ENCODE measurements around the gene WDFY3. TPM values are rescaled to one million over a fixed set of nuclear protein-coding genes. Genes with fewer than 3 reads are reported as not detected.
A peak's percentile ranks its signal among the peaks of the same experiment; 100 is the strongest.

Gene WDFY3
- total and polyA plus RNA-seq, 2 experiments from 2014 or later = 8.0 to 89.0 TPM

- TF ChIP-seq CREB1 (CRISPR knock-in tag; IDR thresholded peaks at IDR 0.05; ENCODE audit: low read depth) = no peak
- TF ChIP-seq ZNF462 (CRISPR knock-in tag; IDR thresholded peaks at IDR 0.05) = no peak
These were observed 236.1 kb downstream of the WDFY3 start (continued) for GRCh38 chr4:84730375-84730774.

- no peaks in the 10 kb centered on the region for H3K9me3 Mint-ChIP-seq
- H4K20me1 ChIP-seq (replicated peaks; ENCODE audit: insufficient read depth) = no peaks in the 10 kb centered on the region
- H3K27me3 Mint-ChIP-seq (ENCODE audit: insufficient read depth, low read depth, poor library complexity) = no peaks in the 10 kb centered on the region
- ATAC-seq (no peak), DNase-seq (ENCODE audit: low spot score) (no peak)
- H3K4me1 ChIP-seq (ENCODE audit: insufficient read depth) = no peaks in the 10 kb centered on the region
- H3K9me2 ChIP-seq (ENCODE audit: insufficient read depth) = no peaks in the 10 kb centered on the region
- no peaks in the 10 kb centered on the region for H3K4me1 Mint-ChIP-seq
- H3K79me2 ChIP-seq (replicated peaks; ENCODE audit: insufficient read depth) = no peaks in the 10 kb centered on the region
- no peaks in the 10 kb centered on the region; the same call in 1 of the 2 replicates for H3K36me3 ChIP-seq (ENCODE audit: insufficient read depth)
- H2AFZ ChIP-seq = no peak overlapping the region
- H3K27ac ChIP-seq (ENCODE audit: low read depth) = peak overlapping the region; percentile 12; the same call in 1 of the 2 replicates
- H3F3A ChIP-seq (replicated peaks; ENCODE audit: low read depth) = no peaks in the 10 kb centered on the region
- H3K27ac Mint-ChIP-seq = no peak overlapping the region
- no peak overlapping the region for H3K4me3 Mint-ChIP-seq
- no peak overlapping the region for H3K4me2 ChIP-seq
- no peaks in the 10 kb centered on the region for H3K27me3 ChIP-seq (ENCODE audit: insufficient read depth)
- peaks cover 23% of the 10 kb centered on the region; the same call in 2 of the 3 replicates for H3K36me3 Mint-ChIP-seq (ENCODE audit: low read depth)
- no peak overlapping the region for H3K4me3 ChIP-seq
- no peak for TF ChIP-seq ZNF114 (CRISPR knock-in tag; IDR thresholded peaks at IDR 0.05)
- TF ChIP-seq JUNB (IDR thresholded peaks at IDR 0.05; ENCODE audit: unreplicated experiment) = no peak
- TF ChIP-seq EZH2 (IDR thresholded peaks at IDR 0.05; ENCODE audit: low read depth, unreplicated experiment) = no peak
- no peak for TF ChIP-seq ZNF462 (CRISPR knock-in tag; IDR thresholded peaks at IDR 0.05)
- TF ChIP-seq REST (IDR thresholded peaks at IDR 0.05; ENCODE audit: unreplicated experiment) = no peak
- no peak for TF ChIP-seq CREB1 (CRISPR knock-in tag; IDR thresholded peaks at IDR 0.05; ENCODE audit: low read depth)
These were observed 239.0 kb downstream of the WDFY3 start for GRCh38 chr4:84727491-84727890.
